ENCODE data around the gene CYTH4. TPM values are rescaled to one million over a fixed set of nuclear protein-coding genes. Genes with fewer than 3 reads are reported as not detected.

CYTH4 gene
- total RNA-seq, 2 experiments from 2014 or later, result 20.6 to 28.1 TPM

GRCh38 chr22:37267661-37268413 lies 14.5 kb upstream of the CYTH4 start:
- no peak for TF ChIP-seq EZH2phosphoT487 (IDR thresholded peaks at IDR 0.05; ENCODE audit: borderline replicate concordance, low read depth, low read length)
- no peak for TF ChIP-seq CTCF (conservative IDR thresholded peaks at IDR 0.05; ENCODE audit: low read length)
- ChIA-PET CTCF (ENCODE audit: unreplicated experiment) (interaction anchor here (1.0 kb wide), 2 partner anchors 190 to 273 kb away, joined by 3 to 4 read pairs; no protein-coding TSS in a partner anchor), POLR2A (interaction anchor here (0.6 to 1.2 kb wide), 4 partner anchors 24 to 297 kb away, joined by 3 to 4 read pairs (median 3); partner anchors contain the start of gene RAC2)
- intact Hi-C loops (cut with micrococcal nuclease; ENCODE audit: unreplicated experiment), result loop anchor here (1.0 kb wide), 3 partner anchors 16 to 189 kb away; no protein-coding TSS in a partner anchor
- BruUV-seq (replicated peaks), result no TSS peak
- H3K4me2 ChIP-seq (ENCODE audit: low read length), result peak overlapping the region; percentile 91
- H3K4me1 ChIP-seq (ENCODE audit: insufficient read depth, low read length, poor library complexity, severe bottlenecking), result peaks cover 32% of the 10 kb centered on the region
- no peaks in the 10 kb centered on the region for H3K79me2 ChIP-seq (ENCODE audit: insufficient read depth, low read depth, low read length)
- H3K9me2 ChIP-seq (ENCODE audit: insufficient read depth, low read length), result no peaks in the 10 kb centered on the region
- H2AFZ ChIP-seq (ENCODE audit: low read length), result peak overlapping the region; percentile 96
- H3K36me3 ChIP-seq (ENCODE audit: insufficient read depth, low read length), result no peaks in the 10 kb centered on the region
- peak overlapping the region; percentile 22 for H3K27ac ChIP-seq (ENCODE audit: low read depth, low read length, poor library complexity, severe bottlenecking)
- no peaks in the 10 kb centered on the region for H4K20me1 ChIP-seq (ENCODE audit: insufficient read depth, low read length)
- peaks cover 16% of the 10 kb centered on the region; the same call in 1 of the 2 replicates for H3K9me3 ChIP-seq (ENCODE audit: low read length)
- DNase-seq (ENCODE audit: low spot score), result peak; percentile 33
- peak overlapping the region; percentile 65 for H3K4me3 ChIP-seq (ENCODE audit: low read depth, low read length, poor library complexity, severe bottlenecking)

DNA sequence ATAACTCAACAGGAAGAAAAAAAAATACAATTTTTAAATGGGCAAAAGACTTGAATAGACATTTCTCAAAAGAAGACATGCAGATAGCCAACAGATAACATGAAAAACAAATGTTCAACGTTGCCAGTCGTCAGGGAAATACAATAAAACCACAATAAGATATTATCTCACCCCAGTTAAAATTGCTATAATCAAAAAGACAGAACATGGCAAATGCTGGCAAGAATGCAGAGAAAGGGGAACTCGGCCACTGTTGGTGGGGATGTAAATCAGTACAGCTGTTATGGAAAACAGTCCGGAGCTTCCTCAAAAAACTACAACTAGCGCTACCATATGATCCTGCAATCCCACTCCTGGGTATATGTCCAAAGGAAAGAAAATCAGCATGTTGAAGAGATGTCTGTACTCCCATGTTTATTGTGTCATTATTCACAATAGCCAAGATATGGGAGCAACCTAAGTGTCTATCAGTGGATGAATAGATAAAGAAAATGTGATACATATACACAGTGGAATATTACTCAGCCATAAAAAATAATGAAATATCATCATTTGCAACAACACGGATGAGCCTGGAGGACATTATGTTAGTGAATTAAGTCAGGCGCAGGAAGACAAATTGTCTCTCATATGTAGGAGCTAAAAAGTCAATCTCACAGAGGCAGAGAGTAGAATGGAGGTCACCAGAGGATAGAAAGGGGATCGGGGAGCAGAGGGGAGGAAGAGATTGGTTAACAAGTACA lies 12.2 kb upstream of the CYTH4 start:
- H3K4me2 ChIP-seq (ENCODE audit: low read length), result peak overlapping the region; percentile 1; the same call in 1 of the 2 replicates
- CTCF ChIA-PET (ENCODE audit: unreplicated experiment), result no interaction called here
- H3K4me1 ChIP-seq (ENCODE audit: insufficient read depth, low read length, poor library complexity, severe bottlenecking), result peaks cover 54% of the 10 kb centered on the region
- H3K4me3 ChIP-seq (ENCODE audit: low read depth, low read length, poor library complexity, severe bottlenecking), result no peak overlapping the region
- no TSS peak for BruUV-seq (replicated peaks)
- no peak overlapping the region for H2AFZ ChIP-seq (ENCODE audit: low read length)
- DNase-seq (ENCODE audit: low spot score), result no peak
- 0 out of 2 replicates have a peak, but pooled peaks cover under 1% of the 10 kb centered on the region for H3K9me3 ChIP-seq (ENCODE audit: low read length)
- POLR2A ChIA-PET, result interaction anchor here (1.2 kb wide), 1 partner anchor 39 kb away, joined by 4 read pairs; no protein-coding TSS in a partner anchor
- no peak overlapping the region for H3K27ac ChIP-seq (ENCODE audit: low read depth, low read length, poor library complexity, severe bottlenecking)
- no peaks in the 10 kb centered on the region for H3K9me2 ChIP-seq (ENCODE audit: insufficient read depth, low read length)
- H3K36me3 ChIP-seq (ENCODE audit: insufficient read depth, low read length), result no peaks in the 10 kb centered on the region
- intact Hi-C loops (cut with micrococcal nuclease; ENCODE audit: unreplicated experiment), result no loop called here
- no peaks in the 10 kb centered on the region for H3K79me2 ChIP-seq (ENCODE audit: insufficient read depth, low read depth, low read length)
- H4K20me1 ChIP-seq (ENCODE audit: insufficient read depth, low read length), result no peaks in the 10 kb centered on the region
- TF ChIP-seq CTCF (conservative IDR thresholded peaks at IDR 0.05; ENCODE audit: low read length), result no peak
- TF ChIP-seq EZH2phosphoT487 (IDR thresholded peaks at IDR 0.05; ENCODE audit: borderline replicate concordance, low read depth, low read length), result no peak

Measured in OCI-LY7 (cell line).